Stomach (tissue), 9 donors: ENCODE results near the gene FZD8. TPM values are rescaled to one million over a fixed set of nuclear protein-coding genes. Genes with fewer than 3 reads are reported as not detected.

Source experiments
- DNase-seq, 2 donors: peaks; one replicate each; pipeline versions ENCODE4 v3.0.0 to v3.0.0-alpha.2; 2013 to 2019
- H3K27ac ChIP-seq, 5 donors: fragments of 200-600 bp in 4 of 5; sonication (generic) in 4 of 5; one replicate each; pipeline ENCODE4 v1.5.1; 2013 to 2019; ENCODE audit warnings: mild to moderate bottlenecking in 1 of 5, moderate library complexity in 1 of 5
- H3K27me3 ChIP-seq, 3 donors: fragments of 200-600 bp; sonication (generic); one replicate each; pipeline ENCODE4 v1.5.1; 2017 to 2019; ENCODE audit warnings: mixed run types in 1 of 3
- H3K36me3 ChIP-seq, 4 donors: fragments of 200-600 bp; sonication (generic); 1 replicate in 3 of 4; 2 replicates in 1 of 4; pipeline ENCODE4 v1.5.1; 2016 to 2019
- H3K4me1 ChIP-seq, 4 donors: fragments of 200-600 bp; sonication (generic); one replicate each; pipeline ENCODE4 v1.5.1; 2016 to 2019
- H3K4me3 ChIP-seq, 4 donors: fragments of 200-600 bp; sonication (generic) in 3 of 4; one replicate each; pipeline ENCODE4 v1.5.1; 2016 to 2019; ENCODE audit warnings: mild to moderate bottlenecking in 1 of 4
- H3K9me3 ChIP-seq, 4 donors: fragments of 200-600 bp; sonication (generic); one replicate each; pipeline ENCODE4 v1.5.1; 2016 to 2019
- EP300 ChIP-seq: sonication (generic); formaldehyde crosslinking; IDR thresholded peaks from one replicate; pipeline ENCODE4 v1.6.1; 2017; ENCODE audit warnings: antibody characterized with exemption
- POLR2A ChIP-seq, 4 donors: fragments of 450-650 bp; IDR thresholded peaks; one replicate each; pipeline ENCODE4 v1.6.1; 2016; ENCODE audit warnings: antibody characterized with exemption in 4 of 4, control low read depth in 2 of 4, mild to moderate bottlenecking in 1 of 4, moderate library complexity in 1 of 4
- POLR2AphosphoS5 ChIP-seq, 3 donors: sonication (generic); formaldehyde crosslinking; IDR thresholded peaks; one replicate each; pipeline ENCODE4 v1.6.1; 2016; ENCODE audit warnings: antibody characterized with exemption in 3 of 3
- WGBS, 5 donors: extraction: QIAGEN DNeasy Blood & Tissue Kit in 3 of 5; methylation state at CpG; one replicate each; pipeline versions ENCODE4 v1.1.5 to v1.1.7; 2013 to 2018; 5-methylcytosine and 5-hydroxymethylcytosine counted together
- intact Hi-C: fragments of 100-400 bp; cut with DNase I; formaldehyde crosslinking; loops from one replicate; pipeline ENCODE4 v1.15.1; 2023; ENCODE audit warnings: low total_unique reads
- polyA plus RNA-seq, 3 donors: library from polyadenylated mRNA; stranded (reverse); fragments of 200-250 nt; gene quantifications; one replicate each; pipeline ENCODE4 v1.2.3, GENCODE V29; 2013
- total RNA-seq, 5 donors: library from RNA; depleted of rRNA; stranded (reverse); fragments of >200 nt; gene quantifications; one replicate each; pipeline versions ENCODE4 v1.1.0 to v1.2.3, GENCODE V29; 2014 to 2016
- TF ChIP-seq, protein P1 (sequence below), 7 experiments: fragments of 450-650 bp in 4 of 7; fragments of 200-600 bp in 3 of 7; sonication (generic) in 3 of 7; IDR thresholded peaks; one replicate each; pipeline ENCODE4 v1.5.1; 2016 to 2019; ENCODE audit warnings: antibody characterized with exemption in 7 of 7, control low read depth in 2 of 7, mild to moderate bottlenecking in 1 of 7
- donor health status: healthy with polysubstance abuse.
- donor health status: Bipolar disorder and iron deficiency.
- donor health status: healthy.

The FZD8 gene
- total and polyA plus RNA-seq, 8 donors = 0.92 to 17.7 (median 7.1) TPM

DNA sequence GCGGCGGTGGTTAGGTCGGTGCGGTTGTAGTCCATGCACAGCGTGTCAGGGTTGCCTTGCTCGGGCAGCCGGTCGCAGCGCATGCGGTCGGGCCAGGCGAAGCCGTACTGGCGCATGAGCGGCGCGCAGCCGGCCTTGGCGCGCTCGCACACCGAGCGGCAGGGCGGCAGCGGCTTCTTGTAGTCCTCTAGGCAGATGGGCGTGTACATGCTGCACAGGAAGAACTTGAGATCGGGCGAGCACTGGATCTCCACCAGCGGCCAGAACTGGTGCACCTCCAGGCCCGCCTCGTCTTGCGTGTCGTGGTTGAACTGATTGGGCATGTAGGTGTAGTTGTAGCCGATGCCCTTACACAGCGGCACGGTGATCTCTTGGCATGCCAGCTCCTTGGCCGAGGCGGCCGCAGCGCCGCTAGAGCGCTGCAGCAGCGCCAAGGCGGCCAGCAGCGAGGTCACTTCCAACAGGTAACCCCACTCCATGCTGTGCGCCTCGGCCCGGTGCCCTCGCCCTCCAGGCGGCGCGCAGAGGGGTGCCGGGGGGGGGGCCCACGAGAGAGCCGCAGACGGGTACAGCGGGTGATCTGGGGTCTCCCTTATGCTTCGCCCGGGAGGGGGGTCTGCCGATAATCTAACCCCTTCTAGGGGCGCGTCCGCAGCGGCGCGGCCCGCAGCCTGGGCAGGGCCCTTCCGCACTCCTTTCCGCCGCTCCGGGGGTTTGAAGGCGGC, 983 bp downstream of the FZD8 start:
- Histone ChIP-seq H3K27ac (peak overlapping the region; percentile 86 to 94 (median 91)), H3K9me3 (no peaks in the 10 kb centered on the region), H3K4me1 (peaks cover 22 to 72% (median 51%) of the 10 kb centered on the region in 4 donors), H3K4me3 (peak overlapping the region; percentile 75 to 87 (median 77)), H3K36me3 (no peaks in the 10 kb centered on the region), H3K27me3 (peaks cover 0 to 50% (median 4%) of the 10 kb centered on the region in 3 donors)
- 0 to 1% (median 0%) methylated on average over 59 to 72 of the region's 72 CpGs; no CpG with 5 or more reads in 2 of the 5 donors for WGBS, 5 donors
- intact Hi-C loops = no loop called here
- TF ChIP-seq POLR2AphosphoS5 (IDR thresholded peaks at IDR 0.05) (peak in 1 of 3 donors; percentile 3), POLR2A (IDR thresholded peaks at IDR 0.05) (no peak), EP300 (no peak)
- TF ChIP-seq, protein P1, sequence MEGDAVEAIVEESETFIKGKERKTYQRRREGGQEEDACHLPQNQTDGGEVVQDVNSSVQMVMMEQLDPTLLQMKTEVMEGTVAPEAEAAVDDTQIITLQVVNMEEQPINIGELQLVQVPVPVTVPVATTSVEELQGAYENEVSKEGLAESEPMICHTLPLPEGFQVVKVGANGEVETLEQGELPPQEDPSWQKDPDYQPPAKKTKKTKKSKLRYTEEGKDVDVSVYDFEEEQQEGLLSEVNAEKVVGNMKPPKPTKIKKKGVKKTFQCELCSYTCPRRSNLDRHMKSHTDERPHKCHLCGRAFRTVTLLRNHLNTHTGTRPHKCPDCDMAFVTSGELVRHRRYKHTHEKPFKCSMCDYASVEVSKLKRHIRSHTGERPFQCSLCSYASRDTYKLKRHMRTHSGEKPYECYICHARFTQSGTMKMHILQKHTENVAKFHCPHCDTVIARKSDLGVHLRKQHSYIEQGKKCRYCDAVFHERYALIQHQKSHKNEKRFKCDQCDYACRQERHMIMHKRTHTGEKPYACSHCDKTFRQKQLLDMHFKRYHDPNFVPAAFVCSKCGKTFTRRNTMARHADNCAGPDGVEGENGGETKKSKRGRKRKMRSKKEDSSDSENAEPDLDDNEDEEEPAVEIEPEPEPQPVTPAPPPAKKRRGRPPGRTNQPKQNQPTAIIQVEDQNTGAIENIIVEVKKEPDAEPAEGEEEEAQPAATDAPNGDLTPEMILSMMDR (IDR thresholded peaks at IDR 0.05) = no peak
- DNase-seq = peak; percentile 70 to 91

DNA sequence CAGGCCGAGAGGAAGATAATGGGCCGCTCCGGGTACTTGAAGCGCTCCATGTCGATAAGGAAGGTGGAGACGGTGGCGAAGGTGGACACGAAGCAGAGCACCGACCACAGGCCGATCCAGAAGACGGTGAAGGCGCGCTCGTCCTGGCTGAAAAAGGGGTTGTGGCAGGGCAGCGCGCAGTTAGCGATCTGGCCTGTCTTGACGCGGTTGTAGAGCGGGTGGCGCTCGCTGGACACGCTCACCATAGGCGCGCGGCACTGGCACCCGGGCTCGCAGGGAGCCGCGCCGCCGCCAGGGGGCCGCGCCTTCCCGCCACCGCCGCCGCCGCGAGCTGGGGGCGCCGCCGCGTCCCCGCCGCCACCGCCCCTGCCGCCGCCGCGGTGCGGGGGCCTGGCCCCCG, 1.6 kb downstream of the FZD8 start:
- Histone ChIP-seq H3K27me3 (peaks cover 0 to 50% (median 4%) of the 10 kb centered on the region in 3 donors), H3K9me3 (no peaks in the 10 kb centered on the region), H3K4me3 (peak overlapping the region; percentile 48 to 79 (median 64)), H3K36me3 (no peaks in the 10 kb centered on the region), H3K4me1 (peaks cover 27 to 78% (median 55%) of the 10 kb centered on the region in 4 donors), H3K27ac (peak overlapping the region in 2 of 5 donors; percentile 76 to 91)
- no peak for TF ChIP-seq POLR2AphosphoS5 (IDR thresholded peaks at IDR 0.05)
- TF ChIP-seq, protein P1 (IDR thresholded peaks at IDR 0.05) = peak in 4 of 7 experiments; percentile 22 to 67 (median 44)
- peak; percentile 69 to 90 for DNase-seq
- intact Hi-C loops = no loop called here
- 0% methylated on average over 4 to 53 of the region's 53 CpGs; no CpG with 5 or more reads in 1 of the 5 donors for WGBS, 5 donors

DNA sequence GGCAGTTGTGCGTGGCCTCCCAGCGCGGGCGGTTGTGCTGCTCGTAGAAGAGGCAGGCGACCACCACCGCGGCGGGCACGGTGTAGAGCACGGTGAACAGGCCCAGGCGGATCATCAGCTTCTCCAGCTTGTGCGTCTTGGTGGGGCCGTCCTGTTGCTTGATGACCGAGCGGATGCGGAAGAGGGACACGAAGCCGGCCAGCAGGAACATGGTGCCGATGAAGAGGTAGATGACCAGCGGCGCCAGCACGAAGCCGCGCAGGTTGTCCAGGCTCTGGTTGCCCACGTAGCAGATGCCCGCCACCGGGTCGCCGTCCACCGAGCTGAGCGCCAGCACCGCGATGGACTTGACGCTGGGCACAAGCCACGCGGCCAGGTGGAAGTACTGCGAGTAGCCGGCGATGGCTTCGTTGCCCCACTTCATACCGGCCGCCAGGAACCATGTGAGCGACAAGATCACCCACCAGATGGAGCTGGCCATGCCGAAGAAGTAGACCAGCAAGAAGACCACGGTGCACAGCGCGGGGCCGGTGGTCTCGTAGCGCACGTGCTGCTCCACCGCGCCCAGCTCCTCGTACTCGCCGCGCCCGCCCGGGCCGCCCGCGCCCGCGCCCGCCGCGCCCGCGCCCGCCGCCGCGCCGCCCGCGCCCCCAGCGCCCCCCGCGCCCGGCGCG, 2.2 kb downstream of the FZD8 start:
- Histone ChIP-seq H3K27ac (peak overlapping the region in 1 of 5 donors; percentile 76), H3K27me3 (peaks cover 0 to 50% (median 4%) of the 10 kb centered on the region in 3 donors), H3K4me3 (peak overlapping the region; percentile 48 to 79 (median 64)), H3K36me3 (no peaks in the 10 kb centered on the region), H3K4me1 (peaks cover 27 to 80% (median 56%) of the 10 kb centered on the region in 4 donors), H3K9me3 (no peaks in the 10 kb centered on the region)
- peak; percentile 33 to 85 for DNase-seq
- intact Hi-C loops = loop anchor here (5.0 kb wide), 1 partner anchor 1137 kb away; no protein-coding TSS in a partner anchor
- TF ChIP-seq EP300 = no peak
- 8 to 14% (median 10%) methylated on average over 48 to 83 of the region's 83 CpGs for WGBS, 5 donors

DNA sequence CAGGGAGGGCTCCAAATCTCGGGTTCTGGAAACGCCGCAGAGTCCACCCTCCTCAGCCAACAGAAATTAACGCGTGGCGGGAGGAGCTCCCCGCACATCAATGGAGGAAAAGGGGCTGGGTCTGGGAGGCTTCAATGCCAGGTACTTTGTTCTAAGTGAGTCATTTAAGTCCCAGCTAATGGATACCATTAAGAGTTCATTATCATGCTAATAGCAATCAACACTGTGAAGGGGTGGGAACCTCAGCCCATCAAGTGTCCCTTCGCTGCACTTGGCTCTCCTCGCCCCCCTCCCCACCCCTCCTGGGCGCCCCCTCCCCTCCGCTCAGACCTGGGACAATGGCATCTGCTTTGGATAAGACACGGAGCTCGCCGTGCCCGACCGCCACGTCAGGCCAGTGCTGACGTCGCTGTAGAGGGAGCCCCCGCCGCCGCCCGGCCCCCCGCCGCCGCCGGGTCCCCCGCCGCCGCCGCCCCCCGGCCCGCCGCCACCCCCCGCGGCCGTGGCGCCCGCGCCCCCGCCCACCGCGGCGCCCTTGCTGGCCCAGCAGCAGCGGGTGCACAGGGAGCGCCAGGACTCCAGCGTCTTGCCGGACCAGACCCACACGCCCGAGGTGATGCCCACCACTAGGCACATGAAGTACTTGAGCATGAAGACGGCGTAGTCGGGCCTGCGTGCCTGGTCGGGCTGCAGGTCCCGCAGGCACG, 2.9 kb downstream of the FZD8 start:
- TF ChIP-seq EP300 (no peak), POLR2AphosphoS5 (IDR thresholded peaks at IDR 0.05) (no peak), POLR2A (IDR thresholded peaks at IDR 0.05) (no peak)
- TF ChIP-seq, protein P1 (IDR thresholded peaks at IDR 0.05) = no peak
- intact Hi-C loops = loop anchor here (5.0 kb wide), 1 partner anchor 1138 kb away; no protein-coding TSS in a partner anchor
- WGBS, 5 donors = 29 to 57% (median 34%) methylated on average over 11 to 57 of the region's 57 CpGs; no CpG with 5 or more reads in 1 of the 5 donors
- Histone ChIP-seq H3K27ac (no peak overlapping the region), H3K27me3 (peaks cover 0 to 50% (median 4%) of the 10 kb centered on the region in 3 donors), H3K36me3 (no peaks in the 10 kb centered on the region), H3K9me3 (no peaks in the 10 kb centered on the region), H3K4me3 (peak overlapping the region; percentile 48 to 79 (median 64)), H3K4me1 (peaks cover 23 to 73% (median 52%) of the 10 kb centered on the region in 4 donors)
- DNase-seq = peak in 1 of 2 donors; percentile 30
